Keratinocyte (primary cell): ENCODE data around the gene RAB11FIP3. TPM values are rescaled to one million over a fixed set of nuclear protein-coding genes. Genes with fewer than 3 reads are reported as not detected.

Source experiments
- DNase-seq: peaks from one replicate; pipeline ENCODE4 v3.0.0-alpha.2; 2011; ENCODE audit warnings: low read depth, missing footprints, low spot score
- FAIRE-seq: peaks from 2 replicates; lab custom pipeline; 2011; peaks lifted over from hg19 to GRCh38; lab: Jason Lieb, UNC
- H2AFZ ChIP-seq: 2 replicates; pipeline ENCODE4 v1.6.0; 2012; ENCODE audit warnings: low read length, control low read depth, inconsistent platforms; ENCODE audit not compliant: control insufficient read depth
- H3K27ac ChIP-seq: 2 replicates; pipeline ENCODE4 v1.5.1; 2011; ENCODE audit warnings: low read length; ENCODE audit not compliant: control insufficient read depth, insufficient read depth
- H3K27me3 ChIP-seq: 3 replicates; pipeline ENCODE4 v1.6.0; 2011; ENCODE audit warnings: low read length; ENCODE audit not compliant: control insufficient read depth, insufficient read depth; ENCODE audit errors: extremely low read depth
- H3K36me3 ChIP-seq, 2 experiments: 2 replicates in 1 of 2; 3 replicates in 1 of 2; pipeline ENCODE4 v1.5.1; 2011; ENCODE audit warnings: low read length in 2 of 2, mild to moderate bottlenecking in 1 of 2; ENCODE audit not compliant: control insufficient read depth in 2 of 2, insufficient read depth in 2 of 2; ENCODE audit errors: extremely low read depth in 1 of 2
- H3K4me1 ChIP-seq: 3 replicates; pipeline ENCODE4 v1.5.1; 2011; ENCODE audit warnings: low read length; ENCODE audit not compliant: control insufficient read depth, insufficient read depth; ENCODE audit errors: extremely low read depth
- H3K4me2 ChIP-seq: 3 replicates; pipeline ENCODE4 v1.6.0; 2011; ENCODE audit warnings: low read depth, low read length; ENCODE audit not compliant: control insufficient read depth, insufficient read depth; ENCODE audit errors: extremely low read depth
- H3K4me3 ChIP-seq, 3 experiments: fragments of 200-600 bp in 1 of 3; sonication (generic) in 1 of 3; 2 replicates in 2 of 3; 3 replicates in 1 of 3; pipeline ENCODE4 v1.5.1; 2011 to 2016; ENCODE audit warnings: low read length in 3 of 3, mild to moderate bottlenecking in 3 of 3, control low read depth in 2 of 3, inconsistent platforms in 1 of 3, low read depth in 1 of 3, mixed read lengths in 1 of 3, mixed run types in 1 of 3, moderate library complexity in 1 of 3; ENCODE audit not compliant: control insufficient read depth in 2 of 3, insufficient read depth in 2 of 3; ENCODE audit errors: extremely low read depth in 1 of 3
- H3K79me2 ChIP-seq: 2 replicates; pipeline ENCODE4 v1.6.0; 2012; ENCODE audit warnings: low read length; ENCODE audit not compliant: control insufficient read depth, insufficient read depth
- H3K9ac ChIP-seq: 3 replicates; pipeline ENCODE4 v1.6.0; 2011; ENCODE audit warnings: low read length; ENCODE audit not compliant: control insufficient read depth, insufficient read depth; ENCODE audit errors: extremely low read depth
- H3K9me1 ChIP-seq: 3 replicates; pipeline ENCODE4 v1.6.0; 2011; ENCODE audit warnings: low read length; ENCODE audit not compliant: control insufficient read depth, insufficient read depth; ENCODE audit errors: extremely low read depth
- H3K9me3 ChIP-seq: 2 replicates; pipeline ENCODE4 v1.5.1; 2012; ENCODE audit warnings: low read depth, low read length; ENCODE audit not compliant: control insufficient read depth
- H4K20me1 ChIP-seq: 3 replicates; pipeline ENCODE4 v1.6.0; 2011; ENCODE audit warnings: low read length; ENCODE audit not compliant: control insufficient read depth, insufficient read depth; ENCODE audit errors: extremely low read depth
- CTCF ChIP-seq, 3 experiments: IDR thresholded peaks in 1 of 3; conservative IDR thresholded peaks in 1 of 3; optimal IDR thresholded peaks in 1 of 3; 2 replicates in 2 of 3; 3 replicates in 1 of 3; pipeline versions ENCODE3 to v1.5.1; 2011; ENCODE audit warnings: low read length in 3 of 3, mild to moderate bottlenecking in 3 of 3, moderate library complexity in 2 of 3, control low read depth in 1 of 3, inconsistent platforms in 1 of 3; ENCODE audit not compliant: insufficient read depth in 2 of 3; ENCODE audit errors: extremely low read depth in 1 of 3
- EZH2 ChIP-seq: IDR thresholded peaks from one replicate; pipeline ENCODE4 v1.6.1; 2012; ENCODE audit warnings: inconsistent platforms, mild to moderate bottlenecking, low read length, moderate library complexity
- dilution Hi-C: fragments of 300-500 bp; cut with MboI; formaldehyde crosslinking; loops from one replicate; pipeline ENCODE4 v1.7.0; 2020; ENCODE audit warnings: low sequenced_read_pairs; ENCODE audit not compliant: extremely low pct_ligation_motif_present
- polyA plus RNA-seq, 5 experiments: library from polyadenylated mRNA; depleted of rRNA in 3 of 5; stranded (reverse) in 3 of 5; stranded (forward) in 1 of 5; unstranded in 1 of 5; fragments of >200 nt; gene quantifications; 1 replicate in 1 of 5; 2 replicates in 3 of 5; 3 replicates in 1 of 5; pipeline versions ENCODE4 v1.2.1 to v1.2.3, GENCODE V29; 2011 to 2012; ENCODE audit warnings: missing spikeins in 2 of 5, low read depth in 1 of 5, low replicate concordance in 1 of 5

RAB11FIP3 gene
- polyA plus RNA-seq, 1 donor (not counting 4 experiments of a cell fraction or from before 2014, with no cell fraction given): 6.4 TPM

GRCh38 chr16:515175-515938, 89.9 kb downstream of the RAB11FIP3 start:
- Histone ChIP-seq H2AFZ (no peak overlapping the region), H3K79me2 (no peaks in the 10 kb centered on the region), H3K4me2 (no peak overlapping the region), H4K20me1 (peaks cover 3% of the 10 kb centered on the region), H3K9ac (no peak overlapping the region), H3K36me3 (peaks cover 8 to 18% of the 10 kb centered on the region in 2 experiments), H3K9me1 (no peaks in the 10 kb centered on the region), H3K9me3 (no peaks in the 10 kb centered on the region), H3K27me3 (no peaks in the 10 kb centered on the region), H3K4me3 (no peak overlapping the region), H3K4me1 (no peaks in the 10 kb centered on the region), H3K27ac (no peak overlapping the region)
- no peak for DNase-seq
- dilution Hi-C loops: no loop called here
- no peak for TF ChIP-seq EZH2
- no peak for FAIRE-seq

GRCh38 chr16:515939-516226, 90.4 kb downstream of the RAB11FIP3 start:
- Histone ChIP-seq H3K4me1 (no peaks in the 10 kb centered on the region), H3K27me3 (no peaks in the 10 kb centered on the region), H2AFZ (no peak overlapping the region), H3K79me2 (no peaks in the 10 kb centered on the region), H3K27ac (no peak overlapping the region), H4K20me1 (peaks cover 5% of the 10 kb centered on the region), H3K36me3 (peaks cover 7 to 22% of the 10 kb centered on the region in 2 experiments), H3K9me3 (no peaks in the 10 kb centered on the region), H3K9ac (no peak overlapping the region), H3K4me2 (no peak overlapping the region), H3K4me3 (no peak overlapping the region), H3K9me1 (no peaks in the 10 kb centered on the region)
- no peak for TF ChIP-seq CTCF (optimal IDR thresholded peaks at IDR 0.05 in 1 of 3, IDR thresholded peaks at IDR 0.05 in 1 of 3, conservative IDR thresholded peaks at IDR 0.05 in 1 of 3; ENCODE audit: extremely low read depth in 1 of 3, insufficient read depth in 2 of 3, low read length in 3 of 3)
- no peak for TF ChIP-seq EZH2
- DNase-seq (no peak), FAIRE-seq (no peak)
- dilution Hi-C loops: no loop called here

GRCh38 chr16:516301-516700, 90.9 kb downstream of the RAB11FIP3 start:
- no peak for FAIRE-seq
- H2AFZ ChIP-seq: no peak overlapping the region
- no peak overlapping the region for H3K4me3 ChIP-seq
- H3K4me2 ChIP-seq: no peak overlapping the region
- no peaks in the 10 kb centered on the region for H3K27me3 ChIP-seq
- no peaks in the 10 kb centered on the region for H3K9me3 ChIP-seq
- TF ChIP-seq EZH2 (no peak), CTCF (optimal IDR thresholded peaks at IDR 0.05 in 1 of 3, IDR thresholded peaks at IDR 0.05 in 1 of 3, conservative IDR thresholded peaks at IDR 0.05 in 1 of 3; ENCODE audit: extremely low read depth in 1 of 3, insufficient read depth in 2 of 3, low read length in 3 of 3) (no peak)
- no peaks in the 10 kb centered on the region for H3K79me2 ChIP-seq
- dilution Hi-C loops: no loop called here
- no peak overlapping the region for H3K27ac ChIP-seq
- peaks cover 7 to 22% of the 10 kb centered on the region in 2 experiments for H3K36me3 ChIP-seq
- H3K9me1 ChIP-seq: no peaks in the 10 kb centered on the region
- H4K20me1 ChIP-seq: peaks cover 5% of the 10 kb centered on the region
- no peak overlapping the region for H3K9ac ChIP-seq
- DNase-seq: no peak
- H3K4me1 ChIP-seq: peaks cover 3% of the 10 kb centered on the region
